Stimulated activated naive B cell treated with anti-CD40 and anti-IgM and Interleukin-4, amounts not matched to agents 10 μg/mL and 1 μg/mL and 100 μg/mL, for 72 hours (primary cell): Measurements from ENCODE around the gene FBXW7.

Experiments
- ATAC-seq, 2 donors: fragments of 150-1000 bp; cut with Tn5 transposase; replicated peaks; 2 replicates each; pipeline ENCODE4 v1.10.0; 2021; ENCODE audit warnings: moderate library complexity in 1 of 2
- DNase-seq: peaks from one replicate; pipeline ENCODE4 v3.0.0; 2021
- H3K27ac Mint-ChIP-seq: one replicate; pipeline ENCODE4 v1.8.0; 2022; ENCODE audit warnings: mild to moderate bottlenecking, mixed read lengths
- H3K27me3 Mint-ChIP-seq, 2 donors: one replicate each; pipeline ENCODE4 v1.8.0; 2022; ENCODE audit warnings: mixed read lengths in 2 of 2
- H3K36me3 Mint-ChIP-seq, 2 donors: one replicate each; pipeline ENCODE4 v1.8.0; 2022; ENCODE audit warnings: mixed read lengths in 2 of 2, mild to moderate bottlenecking in 1 of 2
- H3K4me1 Mint-ChIP-seq, 2 donors: one replicate each; pipeline ENCODE4 v1.8.0; 2022; ENCODE audit warnings: mixed read lengths in 2 of 2, mild to moderate bottlenecking in 1 of 2
- H3K4me3 Mint-ChIP-seq, 2 donors: one replicate each; pipeline ENCODE4 v1.8.0; 2022; ENCODE audit warnings: mild to moderate bottlenecking in 2 of 2, mixed read lengths in 2 of 2, moderate library complexity in 1 of 2
- H3K9me3 Mint-ChIP-seq, 2 donors: one replicate each; pipeline ENCODE4 v1.8.0; 2022; ENCODE audit warnings: mixed read lengths in 2 of 2, mild to moderate bottlenecking in 1 of 2

Gene FBXW7

DNA sequence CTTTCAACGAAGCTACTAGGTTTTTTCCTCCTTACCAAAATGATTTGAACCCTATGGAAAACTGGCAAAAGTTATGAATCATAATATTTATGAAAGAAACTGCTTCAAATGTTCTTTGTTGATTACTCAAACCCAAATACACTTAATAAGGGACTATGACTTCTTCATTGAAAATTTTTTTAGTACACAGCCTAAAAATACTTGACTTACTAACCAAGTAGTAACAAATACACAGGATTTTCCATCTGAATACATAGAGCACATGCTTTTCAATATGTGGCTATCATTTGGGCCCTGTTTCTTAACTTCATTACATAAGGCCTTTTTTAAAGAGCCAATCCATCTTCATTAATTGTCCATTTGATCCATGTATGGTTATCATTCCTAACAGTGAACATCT is 171.5 kb downstream of the FBXW7 start:
- Mint-ChIP-seq H3K4me3 (no peak overlapping the region), H3K27ac (no peak overlapping the region), H3K9me3 (peaks cover 0 to 2% of the 10 kb centered on the region in 2 donors), H3K27me3 (no peaks in the 10 kb centered on the region), H3K4me1 (peaks cover 15 to 22% of the 10 kb centered on the region in 2 donors), H3K36me3 (peaks cover 20 to 28% of the 10 kb centered on the region in 2 donors)
- DNase-seq (no peak), ATAC-seq (no peak)

GRCh38 chr4:152363904-152364303 is 172.0 kb downstream of the FBXW7 start:
- Mint-ChIP-seq H3K4me1 (peaks cover 16 to 25% of the 10 kb centered on the region in 2 donors), H3K4me3 (no peak overlapping the region), H3K36me3 (peaks cover 21 to 30% of the 10 kb centered on the region in 2 donors), H3K27me3 (no peaks in the 10 kb centered on the region), H3K27ac (no peak overlapping the region), H3K9me3 (peaks cover 0 to 2% of the 10 kb centered on the region in 2 donors)
- no peak for ATAC-seq
- no peak for DNase-seq

DNA sequence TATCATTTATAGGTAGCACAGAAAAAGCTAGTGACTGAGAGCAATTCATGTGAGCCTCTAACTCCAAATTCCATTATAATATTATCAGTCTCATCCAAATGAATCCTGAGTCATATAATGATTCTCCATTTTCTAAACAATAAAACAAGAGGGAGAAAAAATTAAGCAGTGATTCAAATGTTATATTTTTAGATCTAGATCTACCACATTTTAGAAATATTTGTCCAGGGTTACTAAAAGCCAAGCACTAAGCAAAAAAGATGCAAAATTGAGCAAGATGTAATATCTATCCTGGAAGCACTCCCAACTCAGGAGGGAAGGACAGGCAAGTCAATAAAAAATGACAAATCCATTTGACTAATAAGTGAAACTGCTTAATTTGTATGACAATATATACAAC is 172.8 kb downstream of the FBXW7 start:
- H3K4me1 Mint-ChIP-seq: peaks cover 16 to 25% of the 10 kb centered on the region in 2 donors
- no peak overlapping the region for H3K27ac Mint-ChIP-seq
- peaks cover 22 to 28% of the 10 kb centered on the region in 2 donors for H3K36me3 Mint-ChIP-seq
- no peak overlapping the region for H3K4me3 Mint-ChIP-seq
- no peaks in the 10 kb centered on the region for H3K27me3 Mint-ChIP-seq
- peaks cover 0 to 2% of the 10 kb centered on the region in 2 donors for H3K9me3 Mint-ChIP-seq
- DNase-seq: no peak
- no peak for ATAC-seq

DNA sequence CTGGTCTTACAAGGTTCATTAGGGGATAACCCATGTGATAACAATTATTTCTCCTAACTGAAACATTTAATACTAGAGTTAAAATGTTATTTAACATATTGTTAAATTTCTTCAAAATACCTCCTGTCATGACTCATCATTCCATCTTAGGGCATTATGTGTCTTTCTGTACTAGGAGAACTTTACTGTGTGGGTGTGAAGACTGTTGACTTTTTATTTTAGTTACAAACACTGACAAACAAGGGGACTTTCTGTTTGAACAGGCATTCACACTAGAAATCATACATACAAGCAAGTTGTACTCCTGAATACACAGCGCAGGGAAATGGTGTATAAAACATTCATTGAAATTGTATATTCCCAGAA is 175.9 kb downstream of the FBXW7 start:
- Mint-ChIP-seq H3K27me3 (no peaks in the 10 kb centered on the region), H3K9me3 (no peaks in the 10 kb centered on the region), H3K4me1 (peaks cover 15 to 24% of the 10 kb centered on the region in 2 donors), H3K36me3 (peaks cover 13 to 15% of the 10 kb centered on the region in 2 donors), H3K27ac (no peak overlapping the region), H3K4me3 (no peak overlapping the region)
- no peak for DNase-seq
- ATAC-seq: peak in 1 of 2 donors; percentile 36

DNA sequence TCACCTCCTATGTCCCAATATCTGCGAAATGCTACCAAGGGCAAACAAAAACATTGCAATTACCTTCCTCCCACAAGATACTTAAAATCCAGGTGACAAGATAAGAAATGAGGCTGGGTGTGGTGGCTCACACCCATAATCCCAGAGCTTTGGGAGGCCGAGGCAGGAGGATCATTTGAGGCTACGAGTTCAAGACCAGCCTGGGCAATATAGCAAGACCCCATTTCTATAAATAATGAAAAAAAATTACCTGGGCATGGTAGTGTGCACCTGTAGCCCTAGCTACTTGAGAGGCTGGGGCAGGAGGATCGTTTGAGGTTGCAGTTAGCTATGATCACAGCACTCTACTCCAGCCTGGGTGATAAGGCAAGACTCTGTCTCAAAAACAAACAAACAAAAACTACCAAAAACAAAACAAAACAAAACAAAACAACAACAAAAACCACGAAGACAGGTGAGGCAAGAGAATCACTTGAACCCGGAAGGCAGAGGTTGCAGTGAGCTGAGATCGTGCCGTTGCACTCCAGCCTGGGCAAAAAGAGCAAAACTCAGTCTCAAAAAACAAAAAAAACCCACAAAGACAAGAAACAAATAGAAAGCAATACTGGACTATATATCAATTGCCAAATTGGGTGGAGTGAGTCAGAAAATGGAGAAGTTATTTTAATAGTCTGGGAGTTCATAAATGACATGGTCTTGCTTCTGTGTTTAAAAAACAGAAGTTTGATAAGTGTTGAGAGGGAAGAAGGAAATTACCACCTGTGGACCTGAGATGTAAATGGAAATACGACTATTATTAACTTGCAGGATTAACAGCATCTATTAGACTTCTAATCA is 176.5 kb downstream of the FBXW7 start:
- H3K4me3 Mint-ChIP-seq: peak overlapping the region; percentile 1 to 40
- peaks cover 13 to 25% of the 10 kb centered on the region in 2 donors for H3K4me1 Mint-ChIP-seq
- H3K36me3 Mint-ChIP-seq: peaks cover 9 to 12% of the 10 kb centered on the region in 2 donors
- ATAC-seq: peak; percentile 73 to 75
- DNase-seq: no peak
- H3K27me3 Mint-ChIP-seq: no peaks in the 10 kb centered on the region
- peak overlapping the region; percentile 80 for H3K27ac Mint-ChIP-seq
- H3K9me3 Mint-ChIP-seq: no peaks in the 10 kb centered on the region

GRCh38 chr4:152357206-152357605 is 178.7 kb downstream of the FBXW7 start:
- Mint-ChIP-seq H3K27me3 (no peaks in the 10 kb centered on the region), H3K36me3 (peaks cover 5 to 7% of the 10 kb centered on the region in 2 donors), H3K9me3 (no peaks in the 10 kb centered on the region)

DNA sequence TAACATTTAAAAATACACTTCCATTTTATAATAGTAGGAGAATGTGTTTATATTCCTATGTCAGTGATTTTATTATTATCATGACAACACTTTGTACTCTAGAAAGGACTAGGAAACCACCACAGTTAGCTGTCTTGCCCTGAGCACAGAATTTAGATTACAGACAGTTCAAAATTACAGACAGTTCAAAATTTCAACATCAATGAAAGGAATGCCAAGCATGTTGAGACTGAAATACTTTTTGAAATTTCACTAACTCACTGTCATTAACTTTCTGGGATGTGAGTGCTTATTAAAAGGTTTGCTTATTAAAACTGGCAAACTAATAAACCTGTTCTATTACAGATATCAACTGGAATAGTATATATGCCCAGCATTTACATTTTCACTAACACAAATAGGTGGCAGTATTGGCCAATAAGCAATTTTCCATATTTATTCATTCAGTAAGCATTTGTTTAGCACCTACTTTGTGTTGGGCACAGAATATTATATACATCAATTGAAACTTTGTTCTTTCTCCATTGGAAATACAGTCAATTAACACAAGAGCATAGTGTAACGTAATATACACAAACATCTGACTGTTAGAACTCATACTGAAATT is 179.4 kb downstream of the FBXW7 start:
- peaks cover 23 to 43% of the 10 kb centered on the region in 2 donors for H3K4me1 Mint-ChIP-seq

More at GRCh38 chr4:152357206-152357605, 178.7 kb downstream of the FBXW7 start:
- Mint-ChIP-seq H3K27ac (no peak overlapping the region), H3K4me1 (peaks cover 22 to 41% of the 10 kb centered on the region in 2 donors), H3K4me3 (no peak overlapping the region)
- DNase-seq (no peak), ATAC-seq (no peak)

DNA sequence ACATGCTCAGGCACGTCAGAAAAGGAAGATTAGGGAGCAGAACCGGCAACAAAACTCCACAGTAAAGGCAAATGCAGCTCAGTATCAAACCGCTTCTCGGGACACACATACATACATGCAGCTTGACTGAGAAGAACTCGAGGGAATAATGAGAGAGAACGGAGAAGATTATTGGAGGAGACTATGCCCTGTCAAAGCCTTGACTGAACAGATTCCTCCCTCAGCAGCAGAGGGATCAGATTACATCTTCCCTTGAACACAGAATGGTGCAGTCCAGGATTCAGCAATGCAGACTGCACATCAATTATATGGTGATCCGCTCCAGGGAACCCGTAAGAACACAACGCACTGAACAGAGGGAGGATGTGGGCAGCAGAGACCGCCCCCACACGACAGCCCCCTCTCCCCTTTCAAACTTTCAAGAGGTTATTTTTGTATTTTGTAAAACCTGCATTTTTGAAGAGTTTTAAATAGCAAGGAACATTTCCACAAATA is 183.2 kb downstream of the FBXW7 start:
- peak overlapping the region; percentile 76 for H3K27ac Mint-ChIP-seq
- ATAC-seq (peak; percentile 69 to 78), DNase-seq (no peak)
- peak overlapping the region; percentile 60 to 72 for H3K4me3 Mint-ChIP-seq
- H3K9me3 Mint-ChIP-seq: no peaks in the 10 kb centered on the region
- no peaks in the 10 kb centered on the region for H3K27me3 Mint-ChIP-seq
- H3K4me1 Mint-ChIP-seq: peaks cover 15 to 28% of the 10 kb centered on the region in 2 donors
- H3K36me3 Mint-ChIP-seq: peaks cover 0 to 3% of the 10 kb centered on the region in 2 donors

More for the DNA sequence above, 179.4 kb downstream of the FBXW7 start:
- no peak overlapping the region for H3K27ac Mint-ChIP-seq
- H3K36me3 Mint-ChIP-seq: peaks cover 5 to 7% of the 10 kb centered on the region in 2 donors
- ATAC-seq (no peak), DNase-seq (no peak)
- no peaks in the 10 kb centered on the region for H3K9me3 Mint-ChIP-seq
- no peaks in the 10 kb centered on the region for H3K27me3 Mint-ChIP-seq
- H3K4me3 Mint-ChIP-seq: no peak overlapping the region

DNA sequence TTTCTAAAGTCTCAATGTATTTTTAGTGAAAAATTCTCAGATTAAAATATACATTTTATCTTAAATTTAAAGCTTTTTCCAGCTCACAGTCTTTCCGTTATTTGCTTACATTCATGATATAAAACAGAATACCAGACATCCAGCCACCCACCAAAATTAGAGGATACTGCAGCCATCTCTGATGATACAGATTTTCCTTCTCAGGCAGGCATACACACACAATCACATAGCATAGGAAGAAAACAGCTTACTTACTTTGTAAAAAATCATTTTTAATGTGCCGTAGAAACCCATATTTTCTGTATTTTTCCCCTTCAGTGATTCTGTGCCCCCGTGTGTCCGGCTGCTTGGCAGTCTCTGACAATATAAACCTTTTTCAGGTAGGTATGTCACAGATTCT is 183.7 kb downstream of the FBXW7 start:
- H3K27ac Mint-ChIP-seq: peak overlapping the region; percentile 76
- ATAC-seq: no peak

DNA sequence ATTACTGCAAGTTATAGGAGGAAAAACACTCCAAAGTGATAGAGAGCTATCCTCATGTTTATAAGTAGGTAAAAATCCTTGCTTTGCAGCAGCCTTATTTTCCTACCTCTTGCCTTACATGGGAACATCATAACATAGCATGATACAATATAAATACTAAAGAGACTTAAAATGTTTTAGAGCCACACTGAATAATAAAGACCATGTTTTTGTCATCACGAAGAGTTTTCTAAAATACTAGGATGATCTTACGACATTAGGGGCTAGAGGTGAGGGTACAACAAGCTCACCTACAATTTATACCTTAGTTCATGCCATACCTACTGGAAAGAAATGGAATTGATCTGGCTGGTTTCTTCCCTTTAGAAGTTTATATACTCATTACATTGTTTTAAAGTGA is 184.8 kb downstream of the FBXW7 start:
- DNase-seq (no peak), ATAC-seq (no peak)
- Mint-ChIP-seq H3K4me1 (peaks cover 15 to 28% of the 10 kb centered on the region in 2 donors), H3K27ac (no peak overlapping the region), H3K9me3 (no peaks in the 10 kb centered on the region), H3K27me3 (no peaks in the 10 kb centered on the region), H3K4me3 (no peak overlapping the region), H3K36me3 (peaks cover 3 to 13% of the 10 kb centered on the region in 2 donors)

More for the DNA sequence above, 183.7 kb downstream of the FBXW7 start:
- DNase-seq: no peak
- H3K4me3 Mint-ChIP-seq: peak overlapping the region; percentile 60 to 72
- H3K36me3 Mint-ChIP-seq: peaks cover 0 to 3% of the 10 kb centered on the region in 2 donors
- no peaks in the 10 kb centered on the region for H3K9me3 Mint-ChIP-seq
- H3K4me1 Mint-ChIP-seq: peaks cover 15 to 28% of the 10 kb centered on the region in 2 donors
- H3K27me3 Mint-ChIP-seq: no peaks in the 10 kb centered on the region

DNA sequence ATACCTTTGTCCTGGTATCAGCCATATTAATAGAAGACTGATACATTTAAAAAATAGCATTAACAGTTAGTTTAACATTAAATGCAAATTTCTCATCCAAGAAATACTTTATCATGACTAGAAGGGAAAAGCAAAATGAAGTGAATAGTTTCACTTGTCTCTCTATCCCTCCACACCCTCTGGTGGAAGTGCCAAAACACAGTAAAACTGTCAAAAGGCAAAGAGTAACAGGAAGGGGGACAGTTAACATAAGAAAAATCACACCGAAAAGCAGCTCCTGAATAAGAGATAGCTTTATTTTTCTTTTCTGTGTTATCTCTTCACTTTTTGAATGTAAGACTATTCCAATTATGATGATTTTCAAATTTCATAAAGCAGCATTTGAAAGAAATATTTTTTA is 187.2 kb downstream of the FBXW7 start:
- H3K27ac Mint-ChIP-seq: no peak overlapping the region

GRCh38 chr4:152346979-152347378 is 188.9 kb downstream of the FBXW7 start:
- peaks cover 8 to 25% of the 10 kb centered on the region in 2 donors for H3K36me3 Mint-ChIP-seq
- H3K9me3 Mint-ChIP-seq: no peaks in the 10 kb centered on the region
- ATAC-seq (no peak), DNase-seq (no peak)
- H3K27ac Mint-ChIP-seq: no peak overlapping the region
- no peak overlapping the region for H3K4me3 Mint-ChIP-seq
- H3K27me3 Mint-ChIP-seq: no peaks in the 10 kb centered on the region
- H3K4me1 Mint-ChIP-seq: no peaks in the 10 kb centered on the region

More for the DNA sequence above, 187.2 kb downstream of the FBXW7 start:
- DNase-seq: no peak
- H3K27me3 Mint-ChIP-seq: no peaks in the 10 kb centered on the region
- peaks cover 5 to 15% of the 10 kb centered on the region in 2 donors for H3K36me3 Mint-ChIP-seq
- H3K4me3 Mint-ChIP-seq: no peak overlapping the region
- peaks cover 10 to 17% of the 10 kb centered on the region in 2 donors for H3K4me1 Mint-ChIP-seq
- no peaks in the 10 kb centered on the region for H3K9me3 Mint-ChIP-seq
- no peak for ATAC-seq

- H3K27me3 Mint-ChIP-seq: no peaks in the 10 kb centered on the region
- H3K4me1 Mint-ChIP-seq: no peaks in the 10 kb centered on the region
- DNase-seq: no peak
- H3K36me3 Mint-ChIP-seq: peaks cover 9 to 29% of the 10 kb centered on the region in 2 donors
- ATAC-seq: no peak
- H3K9me3 Mint-ChIP-seq: no peaks in the 10 kb centered on the region
- no peak overlapping the region for H3K4me3 Mint-ChIP-seq
- no peak overlapping the region for H3K27ac Mint-ChIP-seq
Measured at GRCh38 chr4:152346526-152346925, 189.4 kb downstream of the FBXW7 start.

- H3K4me3 Mint-ChIP-seq: no peak overlapping the region
- H3K36me3 Mint-ChIP-seq: peaks cover 18 to 47% of the 10 kb centered on the region in 2 donors
- ATAC-seq (no peak), DNase-seq (no peak)
- H3K4me1 Mint-ChIP-seq: no peaks in the 10 kb centered on the region
- no peaks in the 10 kb centered on the region for H3K9me3 Mint-ChIP-seq
- H3K27me3 Mint-ChIP-seq: no peaks in the 10 kb centered on the region
- no peak overlapping the region for H3K27ac Mint-ChIP-seq
Measured at GRCh38 chr4:152344001-152344400, 191.9 kb downstream of the FBXW7 start.
